Measurements from ENCODE around the gene PRKCB.

PRKCB gene

DNA sequence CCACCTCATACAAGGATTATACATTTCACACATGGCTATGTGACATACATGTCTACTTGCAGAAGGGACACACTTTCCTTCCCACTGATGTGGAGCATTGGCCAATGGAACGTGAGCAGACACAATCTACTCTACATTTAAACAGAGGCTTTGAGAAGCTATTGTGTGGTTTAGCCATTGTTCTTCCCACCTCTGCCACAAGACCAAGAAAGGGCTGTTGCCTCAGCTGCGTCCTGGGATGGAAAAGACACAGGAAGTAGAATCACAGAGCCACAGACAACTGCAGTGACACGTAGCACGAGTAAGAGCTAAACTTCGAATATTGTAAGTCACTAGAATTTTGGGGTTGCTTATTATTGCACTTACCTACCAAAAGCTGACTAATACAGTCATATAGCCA is 33.3 kb downstream of the PRKCB start:
- no peak for DNase-seq (ENCODE audit: low read depth)
- H3K4me3 ChIP-seq (ENCODE audit: low read depth, low read length): no peak overlapping the region
- TF ChIP-seq, protein P1, sequence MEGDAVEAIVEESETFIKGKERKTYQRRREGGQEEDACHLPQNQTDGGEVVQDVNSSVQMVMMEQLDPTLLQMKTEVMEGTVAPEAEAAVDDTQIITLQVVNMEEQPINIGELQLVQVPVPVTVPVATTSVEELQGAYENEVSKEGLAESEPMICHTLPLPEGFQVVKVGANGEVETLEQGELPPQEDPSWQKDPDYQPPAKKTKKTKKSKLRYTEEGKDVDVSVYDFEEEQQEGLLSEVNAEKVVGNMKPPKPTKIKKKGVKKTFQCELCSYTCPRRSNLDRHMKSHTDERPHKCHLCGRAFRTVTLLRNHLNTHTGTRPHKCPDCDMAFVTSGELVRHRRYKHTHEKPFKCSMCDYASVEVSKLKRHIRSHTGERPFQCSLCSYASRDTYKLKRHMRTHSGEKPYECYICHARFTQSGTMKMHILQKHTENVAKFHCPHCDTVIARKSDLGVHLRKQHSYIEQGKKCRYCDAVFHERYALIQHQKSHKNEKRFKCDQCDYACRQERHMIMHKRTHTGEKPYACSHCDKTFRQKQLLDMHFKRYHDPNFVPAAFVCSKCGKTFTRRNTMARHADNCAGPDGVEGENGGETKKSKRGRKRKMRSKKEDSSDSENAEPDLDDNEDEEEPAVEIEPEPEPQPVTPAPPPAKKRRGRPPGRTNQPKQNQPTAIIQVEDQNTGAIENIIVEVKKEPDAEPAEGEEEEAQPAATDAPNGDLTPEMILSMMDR (IDR thresholded peaks at IDR 0.05; ENCODE audit: insufficient read depth, low read depth, low read length, missing control alignments): no peak

DNA sequence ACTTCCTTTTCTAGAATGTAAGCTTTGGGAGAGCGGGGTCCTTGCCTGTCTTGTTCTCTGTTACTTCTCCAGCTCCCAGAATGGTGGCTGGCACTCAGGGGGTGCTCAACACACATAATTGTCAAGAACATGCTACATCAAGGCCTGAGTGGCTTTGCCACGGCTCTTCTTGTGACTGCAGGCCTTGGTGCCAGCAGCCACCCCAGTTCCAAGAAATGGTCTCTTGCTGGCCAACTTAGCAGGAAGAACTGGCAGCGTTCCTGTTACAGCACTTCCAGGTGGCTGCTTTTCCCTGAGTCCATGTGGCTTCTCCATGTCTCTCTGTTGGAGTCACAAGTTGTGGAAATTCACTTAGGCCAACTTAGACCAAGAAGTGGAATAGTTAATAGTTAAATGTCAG is 36.1 kb downstream of the PRKCB start:
- TF ChIP-seq, protein P1 (IDR thresholded peaks at IDR 0.05; ENCODE audit: insufficient read depth, low read depth, low read length, missing control alignments): no peak
- no peak for DNase-seq (ENCODE audit: low read depth)
- no peak overlapping the region for H3K4me3 ChIP-seq (ENCODE audit: low read depth, low read length)

DNA sequence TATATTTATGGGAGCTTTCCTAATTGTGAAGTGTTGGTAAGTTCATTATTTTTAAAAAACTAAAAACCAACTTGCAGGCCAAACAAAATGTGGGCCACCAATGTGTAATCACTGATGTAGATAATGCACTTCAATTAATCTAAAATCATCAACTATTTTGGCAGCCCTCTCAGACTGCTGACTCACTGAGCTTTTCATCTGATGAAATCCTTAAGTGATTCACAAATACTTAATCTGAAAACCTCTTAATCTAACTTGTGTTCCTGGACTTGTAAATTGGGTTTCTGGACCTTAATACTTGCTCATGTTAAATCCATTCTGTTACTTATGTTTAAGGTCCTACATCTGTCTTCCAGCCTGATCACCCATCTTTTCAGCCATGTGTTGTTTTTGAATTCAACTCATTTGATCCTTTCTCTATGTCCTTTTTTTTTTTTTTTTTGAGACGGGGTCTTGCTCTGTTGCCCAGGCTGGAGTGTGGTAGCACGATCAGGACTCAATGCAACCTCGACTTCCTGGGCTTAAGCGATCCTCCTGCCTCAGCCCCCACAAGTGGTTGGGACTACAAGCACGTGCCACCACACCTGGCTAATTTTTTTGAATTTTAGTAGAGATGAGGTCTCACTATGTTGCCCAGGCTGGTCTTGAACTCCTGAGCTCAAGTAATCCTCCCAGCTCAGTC is 39.0 kb downstream of the PRKCB start:
- DNase-seq (ENCODE audit: low read depth): no peak
- TF ChIP-seq, protein P1 (IDR thresholded peaks at IDR 0.05; ENCODE audit: insufficient read depth, low read depth, low read length, missing control alignments): no peak
- no peak overlapping the region for H3K4me3 ChIP-seq (ENCODE audit: low read depth, low read length)

GRCh38 chr16:23876256-23876896 is 40.6 kb downstream of the PRKCB start:
- no peak for DNase-seq (ENCODE audit: low read depth)
- no peak overlapping the region for H3K4me3 ChIP-seq (ENCODE audit: low read depth, low read length)
- TF ChIP-seq, protein P1 (IDR thresholded peaks at IDR 0.05; ENCODE audit: insufficient read depth, low read depth, low read length, missing control alignments): no peak

- DNase-seq (ENCODE audit: low read depth): peak; percentile 41
- H3K4me3 ChIP-seq (ENCODE audit: low read depth, low read length): no peak overlapping the region
- TF ChIP-seq, protein P1 (IDR thresholded peaks at IDR 0.05; ENCODE audit: insufficient read depth, low read depth, low read length, missing control alignments): peak; percentile 24
Measured at GRCh38 chr16:23877107-23878070, 41.6 kb downstream of the PRKCB start.

DNA sequence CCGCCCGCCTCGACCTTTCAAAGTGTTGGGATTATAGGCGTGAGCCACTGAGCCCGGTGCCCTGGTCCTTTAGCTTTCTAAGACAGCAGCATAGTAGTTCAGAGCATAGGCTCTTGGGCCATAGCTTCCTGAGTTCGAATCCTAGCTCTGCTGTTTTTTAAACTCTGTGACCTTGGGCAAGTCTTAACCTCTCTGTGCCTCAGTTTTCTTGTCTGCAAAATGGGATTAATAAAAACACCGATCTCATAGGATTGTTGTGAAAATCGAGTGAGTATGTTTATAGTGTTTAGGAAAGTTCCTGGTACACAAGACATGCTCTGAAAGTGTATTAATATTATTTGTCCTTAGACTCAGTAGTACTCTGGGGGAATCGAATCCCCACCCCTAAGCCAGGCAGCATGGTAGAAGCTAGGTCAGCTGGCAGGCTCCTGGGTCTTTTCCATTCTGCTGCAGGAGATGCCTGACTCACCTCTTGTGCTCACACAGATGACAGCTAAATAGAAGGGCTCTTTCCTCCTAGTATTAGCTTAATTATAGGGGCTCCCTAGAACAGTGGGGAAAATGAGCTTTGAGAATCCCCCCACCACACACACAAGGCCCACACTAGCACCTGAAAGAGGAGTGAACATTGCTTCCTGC is 44.1 kb downstream of the PRKCB start:
- no peak for DNase-seq (ENCODE audit: low read depth)
- H3K4me3 ChIP-seq (ENCODE audit: low read depth, low read length): no peak overlapping the region
- TF ChIP-seq, protein P1 (IDR thresholded peaks at IDR 0.05; ENCODE audit: insufficient read depth, low read depth, low read length, missing control alignments): no peak
